Mesendoderm (in vitro differentiated cells): ENCODE results near the gene MGAT4A.

Source experiments
- DNase-seq: peaks from one replicate; pipeline ENCODE4 v3.0.0; 2013
- H2AK5ac ChIP-seq: 2 replicates; pipeline ENCODE4 v1.6.1; 2013; ENCODE audit warnings: low read length, inconsistent platforms
- H2BK120ac ChIP-seq: 2 replicates; pipeline ENCODE4 v1.6.1; 2013; ENCODE audit warnings: low read depth, mild to moderate bottlenecking, low read length, moderate library complexity, mixed read lengths
- H2BK15ac ChIP-seq: replicated peaks from 2 replicates; pipeline ENCODE4 v1.6.1; 2013; ENCODE audit warnings: low read depth, mild to moderate bottlenecking, moderate library complexity
- H2BK5ac ChIP-seq: 2 replicates; pipeline ENCODE4 v1.6.1; 2013; ENCODE audit warnings: low read length, inconsistent platforms
- H3K18ac ChIP-seq: 2 replicates; pipeline ENCODE4 v1.6.1; 2013; ENCODE audit warnings: mild to moderate bottlenecking, low read length, mixed read lengths
- H3K23ac ChIP-seq: one replicate; pipeline ENCODE4 v1.6.1; 2013; ENCODE audit warnings: low read length
- H3K27ac ChIP-seq: 2 replicates; pipeline ENCODE4 v1.5.1; 2013; ENCODE audit warnings: low read depth, mild to moderate bottlenecking, inconsistent platforms, low read length, moderate library complexity
- H3K27me3 ChIP-seq: 2 replicates; pipeline ENCODE4 v1.6.1; 2013; ENCODE audit warnings: low read length, control low read depth, mild to moderate bottlenecking, inconsistent platforms; ENCODE audit not compliant: insufficient read depth, poor library complexity
- H3K36me3 ChIP-seq: 2 replicates; pipeline ENCODE4 v1.6.1; 2013; ENCODE audit warnings: low read length, inconsistent platforms; ENCODE audit not compliant: control insufficient read depth, insufficient read depth
- H3K4ac ChIP-seq: one replicate; pipeline ENCODE4 v1.6.1; 2013; ENCODE audit warnings: low read depth, mild to moderate bottlenecking, low read length, moderate library complexity
- H3K4me1 ChIP-seq: 2 replicates; pipeline ENCODE4 v1.6.1; 2013; ENCODE audit warnings: low read depth, low read length, inconsistent platforms; ENCODE audit not compliant: control insufficient read depth
- H3K4me2 ChIP-seq: 2 replicates; pipeline ENCODE4 v1.6.1; 2013; ENCODE audit warnings: low read length
- H3K4me3 ChIP-seq: 2 replicates; pipeline ENCODE4 v1.5.1; 2013; ENCODE audit warnings: mild to moderate bottlenecking, low read length
- H3K56ac ChIP-seq: one replicate; pipeline ENCODE4 v1.6.1; 2013; ENCODE audit warnings: low read length
- H3K79me1 ChIP-seq: 2 replicates; pipeline ENCODE4 v1.6.1; 2013; ENCODE audit warnings: low read length, inconsistent platforms
- H3K79me2 ChIP-seq: 2 replicates; pipeline ENCODE4 v1.6.1; 2013; ENCODE audit warnings: mild to moderate bottlenecking, low read length; ENCODE audit not compliant: control insufficient read depth, insufficient read depth
- H3K9ac ChIP-seq: 2 replicates; pipeline ENCODE4 v1.6.1; 2013; ENCODE audit warnings: low read length, inconsistent platforms
- H4K5ac ChIP-seq: one replicate; pipeline ENCODE4 v1.6.1; 2013; ENCODE audit warnings: low read length
- H4K8ac ChIP-seq: one replicate; pipeline ENCODE4 v1.6.1; 2013; ENCODE audit warnings: low read depth, mild to moderate bottlenecking, control low read depth, low read length, moderate library complexity
- WGBS: extraction: QIAGEN DNeasy Blood & Tissue Kit; methylation state at CpG from one replicate; pipeline ENCODE4 v1.1.7; 2013; ENCODE audit warnings: low lambda C conversion rate, missing lambda C conversion rate; ENCODE audit not compliant: insufficient coverage; ENCODE audit errors: extremely low coverage; 5-methylcytosine and 5-hydroxymethylcytosine counted together

MGAT4A gene

GRCh38 chr2:98698896-98699295, 32.0 kb downstream of the MGAT4A start:
- Histone ChIP-seq H3K36me3 (no peaks in the 10 kb centered on the region), H4K5ac (no peak overlapping the region), H3K27me3 (no peaks in the 10 kb centered on the region), H3K27ac (no peak overlapping the region), H3K4me2 (no peak overlapping the region), H3K4me3 (no peak overlapping the region), H3K23ac (no peak overlapping the region), H2BK15ac (no peak overlapping the region), H3K9ac (no peak overlapping the region), H3K56ac (no peak overlapping the region), H3K79me1 (no peaks in the 10 kb centered on the region), H2BK120ac (no peak overlapping the region), H3K4ac (no peak overlapping the region), H4K8ac (no peak overlapping the region), H2BK5ac (no peak overlapping the region), H3K79me2 (no peaks in the 10 kb centered on the region), H3K18ac (no peak overlapping the region), H2AK5ac (no peak overlapping the region), H3K4me1 (no peaks in the 10 kb centered on the region)
- no peak for DNase-seq
- WGBS, result no CpG with 5 or more reads among the region's 6 CpGs

GRCh38 chr2:98697651-98698337, 33.1 kb downstream of the MGAT4A start:
- Histone ChIP-seq H2AK5ac (no peak overlapping the region), H3K4me3 (no peak overlapping the region), H4K8ac (no peak overlapping the region), H3K79me1 (no peaks in the 10 kb centered on the region), H3K56ac (no peak overlapping the region), H3K4me1 (no peaks in the 10 kb centered on the region), H2BK120ac (no peak overlapping the region), H4K5ac (no peak overlapping the region), H3K4ac (no peak overlapping the region), H3K79me2 (no peaks in the 10 kb centered on the region), H2BK15ac (no peak overlapping the region), H3K23ac (no peak overlapping the region), H3K4me2 (no peak overlapping the region), H2BK5ac (no peak overlapping the region), H3K27ac (no peak overlapping the region), H3K36me3 (no peaks in the 10 kb centered on the region), H3K9ac (no peak overlapping the region), H3K18ac (no peak overlapping the region), H3K27me3 (no peaks in the 10 kb centered on the region)
- whole genome bisulfite sequencing, result no CpG with 5 or more reads among the region's 5 CpGs
- no peak for DNase-seq

- H3K36me3 ChIP-seq, result no peaks in the 10 kb centered on the region
- no peak overlapping the region for H3K18ac ChIP-seq
- no peaks in the 10 kb centered on the region for H3K79me2 ChIP-seq
- H3K79me1 ChIP-seq, result no peaks in the 10 kb centered on the region
- no peak overlapping the region for H2BK5ac ChIP-seq
- no peaks in the 10 kb centered on the region for H3K4me1 ChIP-seq
- H2AK5ac ChIP-seq, result no peak overlapping the region
- H3K27ac ChIP-seq, result no peak overlapping the region
- no peak overlapping the region for H4K8ac ChIP-seq
- WGBS, result no CpG with 5 or more reads among the region's 4 CpGs
- H3K4me2 ChIP-seq, result no peak overlapping the region
- no peak overlapping the region for H2BK15ac ChIP-seq
- H3K23ac ChIP-seq, result no peak overlapping the region
- no peak overlapping the region for H3K9ac ChIP-seq
- H4K5ac ChIP-seq, result no peak overlapping the region
- no peaks in the 10 kb centered on the region for H3K27me3 ChIP-seq
- no peak overlapping the region for H2BK120ac ChIP-seq
- DNase-seq, result no peak
- no peak overlapping the region for H3K56ac ChIP-seq
- no peak overlapping the region for H3K4me3 ChIP-seq
- H3K4ac ChIP-seq, result no peak overlapping the region
Observed at GRCh38 chr2:98696200-98696599, 34.7 kb downstream of the MGAT4A start.

GRCh38 chr2:98695255-98695654, 35.7 kb downstream of the MGAT4A start:
- H2BK15ac ChIP-seq, result no peak overlapping the region
- H3K27me3 ChIP-seq, result no peaks in the 10 kb centered on the region
- no peaks in the 10 kb centered on the region for H3K4me1 ChIP-seq
- no peak overlapping the region for H2BK5ac ChIP-seq
- no peak overlapping the region for H4K8ac ChIP-seq
- no peak for DNase-seq
- no peak overlapping the region for H3K27ac ChIP-seq
- no peak overlapping the region for H2AK5ac ChIP-seq
- H4K5ac ChIP-seq, result no peak overlapping the region
- H3K18ac ChIP-seq, result no peak overlapping the region
- H3K9ac ChIP-seq, result no peak overlapping the region
- H3K79me1 ChIP-seq, result no peaks in the 10 kb centered on the region
- no peak overlapping the region for H3K56ac ChIP-seq
- no peak overlapping the region for H3K4me3 ChIP-seq
- no peaks in the 10 kb centered on the region for H3K36me3 ChIP-seq
- H2BK120ac ChIP-seq, result no peak overlapping the region
- H3K23ac ChIP-seq, result no peak overlapping the region
- no peak overlapping the region for H3K4ac ChIP-seq
- H3K4me2 ChIP-seq, result no peak overlapping the region
- no CpG with 5 or more reads among the region's 3 CpGs for WGBS
- no peaks in the 10 kb centered on the region for H3K79me2 ChIP-seq

GRCh38 chr2:98693477-98693876, 37.5 kb downstream of the MGAT4A start:
- Histone ChIP-seq H3K18ac (no peak overlapping the region), H4K5ac (no peak overlapping the region), H3K4me3 (no peak overlapping the region), H3K4me2 (no peak overlapping the region), H3K4me1 (no peaks in the 10 kb centered on the region), H3K36me3 (no peaks in the 10 kb centered on the region), H3K9ac (no peak overlapping the region), H3K27me3 (no peaks in the 10 kb centered on the region), H3K79me1 (no peaks in the 10 kb centered on the region), H4K8ac (no peak overlapping the region), H2AK5ac (no peak overlapping the region), H2BK5ac (no peak overlapping the region), H3K56ac (no peak overlapping the region), H2BK15ac (no peak overlapping the region), H3K23ac (no peak overlapping the region), H2BK120ac (no peak overlapping the region), H3K27ac (no peak overlapping the region), H3K79me2 (no peaks in the 10 kb centered on the region), H3K4ac (no peak overlapping the region)
- WGBS, result no CpG with 5 or more reads among the region's 5 CpGs
- no peak for DNase-seq
